ENCODE measurements around the gene PAM.

The PAM gene

DNA sequence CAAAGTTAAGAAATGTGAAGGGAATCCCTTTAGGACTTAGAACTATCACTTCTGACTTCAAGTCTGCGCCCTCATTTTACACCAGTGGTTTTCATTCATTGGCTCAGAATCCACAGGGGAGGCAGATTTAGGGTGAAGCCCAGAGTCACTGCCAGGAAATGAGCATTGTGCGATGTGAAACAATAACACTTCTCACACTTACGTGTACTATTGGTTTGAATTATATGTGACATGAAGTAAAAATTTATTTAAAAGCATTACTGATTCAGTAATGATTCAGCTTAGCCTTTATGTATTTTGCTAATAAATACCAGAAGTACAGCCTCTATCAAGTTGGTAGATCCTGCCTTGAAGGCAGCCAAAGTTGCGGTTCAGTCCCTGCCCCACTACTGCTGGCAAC, 98.6 kb downstream of the PAM start:
- no peaks in the 10 kb centered on the region for H3K27me3 Mint-ChIP-seq (ENCODE audit: low read depth, poor library complexity)
- TF ChIP-seq CTCF (IDR thresholded peaks at IDR 0.05), result no peak
- no peak overlapping the region for H3K4me3 Mint-ChIP-seq
- peaks cover 3% of the 10 kb centered on the region for H3K36me3 Mint-ChIP-seq (ENCODE audit: low read depth)
- no peak overlapping the region for H3K27ac Mint-ChIP-seq
- no peaks in the 10 kb centered on the region for H3K4me1 Mint-ChIP-seq
- peaks cover 2% of the 10 kb centered on the region for H3K9me3 Mint-ChIP-seq
- no peak for DNase-seq

GRCh38 chr5:102855681-102856388, 100.7 kb downstream of the PAM start:
- no peak for DNase-seq
- Mint-ChIP-seq H3K4me1 (no peaks in the 10 kb centered on the region), H3K27me3 (ENCODE audit: low read depth, poor library complexity) (no peaks in the 10 kb centered on the region), H3K9me3 (no peaks in the 10 kb centered on the region), H3K27ac (peak overlapping the region; percentile 3), H3K4me3 (no peak overlapping the region), H3K36me3 (ENCODE audit: low read depth) (no peaks in the 10 kb centered on the region)
- TF ChIP-seq CTCF (IDR thresholded peaks at IDR 0.05), result no peak

- H3K9me3 Mint-ChIP-seq, result no peaks in the 10 kb centered on the region
- no peaks in the 10 kb centered on the region for H3K27me3 Mint-ChIP-seq (ENCODE audit: low read depth, poor library complexity)
- DNase-seq, result no peak
- no peak overlapping the region for H3K4me3 Mint-ChIP-seq
- no peak for TF ChIP-seq CTCF (IDR thresholded peaks at IDR 0.05)
- no peaks in the 10 kb centered on the region for H3K4me1 Mint-ChIP-seq
- no peaks in the 10 kb centered on the region for H3K36me3 Mint-ChIP-seq (ENCODE audit: low read depth)
- H3K27ac Mint-ChIP-seq, result no peak overlapping the region
Observed at GRCh38 chr5:102856389-102856777, 101.3 kb downstream of the PAM start.

DNA sequence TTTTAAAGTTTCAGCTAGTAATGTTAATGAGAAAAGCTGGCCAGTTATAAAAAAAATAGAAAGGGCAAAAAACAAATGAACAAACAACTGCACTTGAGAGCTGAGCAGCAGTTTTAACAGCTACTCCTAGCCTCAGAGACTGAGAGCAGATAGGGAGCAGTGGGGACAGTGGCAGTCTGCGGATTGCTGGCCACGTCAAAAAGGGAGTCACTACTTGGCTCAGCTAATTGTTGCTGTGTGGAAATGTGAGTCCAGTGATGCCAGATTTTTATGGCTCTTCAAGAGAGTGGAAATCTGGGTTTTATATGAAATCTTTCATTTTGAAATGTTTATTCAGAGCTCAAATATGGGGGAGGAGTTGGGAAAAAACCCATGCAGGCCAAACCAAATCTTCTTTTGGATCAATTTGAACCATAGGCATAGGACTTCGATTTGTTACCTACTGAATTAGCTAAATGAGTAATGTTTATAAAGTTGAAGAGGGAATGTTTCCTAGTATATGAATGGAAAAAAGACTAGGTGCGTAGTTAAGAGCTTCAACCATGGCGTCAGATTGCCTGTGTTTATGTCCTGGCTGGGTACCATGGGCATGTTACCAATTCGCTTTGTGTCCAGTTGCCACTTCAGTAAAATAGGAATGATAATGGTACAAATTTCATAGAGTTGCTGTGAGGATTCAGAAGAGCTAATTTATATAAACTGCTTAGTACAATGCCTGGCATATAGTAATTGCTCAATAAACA, 102.1 kb downstream of the PAM start:
- Mint-ChIP-seq H3K4me3 (no peak overlapping the region), H3K36me3 (ENCODE audit: low read depth) (no peaks in the 10 kb centered on the region), H3K4me1 (no peaks in the 10 kb centered on the region), H3K27me3 (ENCODE audit: low read depth, poor library complexity) (no peaks in the 10 kb centered on the region), H3K27ac (no peak overlapping the region), H3K9me3 (no peaks in the 10 kb centered on the region)
- no peak for DNase-seq
- no peak for TF ChIP-seq CTCF (IDR thresholded peaks at IDR 0.05)

GRCh38 chr5:102858221-102858620, 103.1 kb downstream of the PAM start:
- H3K4me3 Mint-ChIP-seq, result no peak overlapping the region
- H3K36me3 Mint-ChIP-seq (ENCODE audit: low read depth), result no peaks in the 10 kb centered on the region
- DNase-seq, result no peak
- H3K27me3 Mint-ChIP-seq (ENCODE audit: low read depth, poor library complexity), result no peaks in the 10 kb centered on the region
- no peak overlapping the region for H3K27ac Mint-ChIP-seq
- no peaks in the 10 kb centered on the region for H3K9me3 Mint-ChIP-seq
- no peaks in the 10 kb centered on the region for H3K4me1 Mint-ChIP-seq
- no peak for TF ChIP-seq CTCF (IDR thresholded peaks at IDR 0.05)

DNA sequence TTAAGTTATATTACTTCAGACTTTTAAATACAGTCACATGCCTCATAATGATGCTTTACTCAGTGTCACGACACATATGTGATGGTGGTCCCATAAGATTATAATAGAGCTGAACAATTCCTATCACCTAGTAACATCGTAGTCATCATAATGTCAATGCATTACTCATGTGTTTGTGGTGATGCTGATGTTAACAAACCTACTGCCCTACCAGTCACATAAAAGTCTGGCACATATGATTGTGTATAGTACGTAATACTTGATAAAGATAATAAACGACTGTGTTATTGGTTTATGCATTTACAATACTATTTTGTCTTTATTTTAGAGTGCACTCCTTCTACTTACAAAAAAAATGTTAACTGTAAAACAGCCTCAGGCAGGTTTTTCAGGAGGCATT, 103.7 kb downstream of the PAM start:
- Mint-ChIP-seq H3K9me3 (no peaks in the 10 kb centered on the region), H3K27ac (no peak overlapping the region), H3K4me3 (no peak overlapping the region), H3K4me1 (no peaks in the 10 kb centered on the region), H3K27me3 (ENCODE audit: low read depth, poor library complexity) (no peaks in the 10 kb centered on the region), H3K36me3 (ENCODE audit: low read depth) (no peaks in the 10 kb centered on the region)
- TF ChIP-seq CTCF (IDR thresholded peaks at IDR 0.05), result no peak
- no peak for DNase-seq

Measured in nephron progenitor cell (in vitro differentiated cells).